ENCODE measurements around the gene ZNF81. TPM values are rescaled to one million over a fixed set of nuclear protein-coding genes. Genes with fewer than 3 reads are reported as not detected.

The ZNF81 gene
- total and polyA plus RNA-seq, 4 donors = 0.74 to 5.4 (median 2.0) TPM

- H3K9me3 ChIP-seq (ENCODE audit: control insufficient read depth in 4 of 4, low read length in 3 of 4) = no peaks in the 10 kb centered on the region
- no peak overlapping the region for H3K27ac ChIP-seq (ENCODE audit: low read depth in 1 of 2, low read length in 2 of 2)
- no peaks in the 10 kb centered on the region for H3K36me3 ChIP-seq (ENCODE audit: control insufficient read depth in 4 of 4, insufficient read depth in 3 of 4, low read depth in 1 of 4, low read length in 3 of 4)
- H3K27me3 ChIP-seq (ENCODE audit: control insufficient read depth in 4 of 4, insufficient read depth in 4 of 4, low read length in 3 of 4) = no peaks in the 10 kb centered on the region
- no peak overlapping the region for H3K4me3 ChIP-seq (ENCODE audit: low read depth in 1 of 3, low read length in 3 of 3)
- TF ChIP-seq MAX (IDR thresholded peaks at IDR 0.05) = no peak
- TF ChIP-seq RAD21 (IDR thresholded peaks at IDR 0.05) = no peak
- TF ChIP-seq NR2F2 (IDR thresholded peaks at IDR 0.05) = no peak
- TF ChIP-seq RXRA (IDR thresholded peaks at IDR 0.05) = no peak
- TF ChIP-seq GABPA (IDR thresholded peaks at IDR 0.05 in 1 of 2, conservative IDR thresholded peaks at IDR 0.05 in 1 of 2) = no peak
- TF ChIP-seq EGR1 (IDR thresholded peaks at IDR 0.05; ENCODE audit: low read depth in 2 of 2) = no peak
- TF ChIP-seq FOXA1 (IDR thresholded peaks at IDR 0.05) = no peak
- TF ChIP-seq YY1 (IDR thresholded peaks at IDR 0.05) = no peak
- TF ChIP-seq CTCF (IDR thresholded peaks at IDR 0.05; ENCODE audit: low read depth, low read length, missing input control) = no peak
- no peak for TF ChIP-seq FOXA2 (IDR thresholded peaks at IDR 0.05)
- no peak for TF ChIP-seq HNF4G (IDR thresholded peaks at IDR 0.05)
- TF ChIP-seq ZBTB33 (IDR thresholded peaks at IDR 0.05) = no peak
- no peak for DNase-seq (ENCODE audit: low spot score)
- H3K4me1 ChIP-seq (ENCODE audit: control insufficient read depth in 4 of 4, insufficient read depth in 4 of 4, low read length in 3 of 4) = peaks cover 0 to 5% (median 1%) of the 10 kb centered on the region in 4 donors
- H3K9ac ChIP-seq (ENCODE audit: low read depth in 1 of 2, low read length in 2 of 2) = no peak overlapping the region
- 90% methylated on average over 1 of the region's 1 CpG for WGBS
These were observed 28.1 kb downstream of the ZNF81 start for GRCh38 chrX:47864785-47865184.

GRCh38 chrX:47873123-47873522, 36.4 kb downstream of the ZNF81 start:
- no peak for TF ChIP-seq ZBTB33 (IDR thresholded peaks at IDR 0.05)
- no peak for TF ChIP-seq ATF3 (IDR thresholded peaks at IDR 0.05)
- no peak for TF ChIP-seq TAF1 (conservative IDR thresholded peaks at IDR 0.05)
- TF ChIP-seq RXRA (IDR thresholded peaks at IDR 0.05) = no peak
- no peak for TF ChIP-seq FOXA2 (IDR thresholded peaks at IDR 0.05)
- TF ChIP-seq NR2F2 (IDR thresholded peaks at IDR 0.05) = no peak
- no peak for TF ChIP-seq REST (IDR thresholded peaks at IDR 0.05)
- Histone ChIP-seq H3K27me3 (ENCODE audit: control insufficient read depth in 4 of 4, insufficient read depth in 4 of 4, low read length in 3 of 4) (no peaks in the 10 kb centered on the region), H3K9ac (ENCODE audit: low read depth in 1 of 2, low read length in 2 of 2) (no peak overlapping the region), H3K27ac (ENCODE audit: low read depth in 1 of 2, low read length in 2 of 2) (no peak overlapping the region), H3K4me3 (ENCODE audit: low read depth in 1 of 3, low read length in 3 of 3) (no peak overlapping the region), H3K36me3 (ENCODE audit: control insufficient read depth in 4 of 4, insufficient read depth in 3 of 4, low read depth in 1 of 4, low read length in 3 of 4) (peaks cover 0 to 2% (median 0%) of the 10 kb centered on the region in 4 donors), H3K9me3 (ENCODE audit: control insufficient read depth in 4 of 4, low read length in 3 of 4) (peaks cover 0 to 1% (median 0%) of the 10 kb centered on the region in 4 donors), H3K4me1 (ENCODE audit: control insufficient read depth in 4 of 4, insufficient read depth in 4 of 4, low read length in 3 of 4) (no peaks in the 10 kb centered on the region)
- 96% methylated on average over 3 of the region's 3 CpGs for WGBS
- DNase-seq (ENCODE audit: low spot score) = no peak
